GM19240 (cell line): ENCODE measurements around the gene LMAN2L.

Experiments used
- DNase-seq: peaks from one replicate; pipeline ENCODE4 v3.0.0; 2011; ENCODE audit warnings: low spot score; ENCODE audit not compliant: insufficient read length

Gene LMAN2L

DNA sequence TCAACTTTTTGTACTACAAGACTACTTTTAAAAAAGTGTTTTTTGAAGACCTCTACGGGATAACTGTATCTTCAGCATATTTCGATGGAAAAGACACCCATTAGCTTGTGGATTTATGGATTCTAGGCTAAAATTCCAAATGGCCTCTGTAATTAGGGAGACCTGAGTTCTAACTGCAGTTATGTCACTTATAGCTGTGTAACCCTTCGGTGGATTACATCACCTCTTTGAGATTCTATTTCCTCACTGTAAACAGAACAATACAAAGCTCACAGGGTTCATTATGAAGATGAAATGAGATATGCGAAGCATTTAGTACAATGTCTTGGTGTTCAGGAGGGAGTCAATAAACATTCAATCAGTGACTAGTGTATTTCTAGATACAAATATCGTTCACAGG lies 24.2 kb downstream of the LMAN2L start:
- DNase-seq, result no peak

DNA sequence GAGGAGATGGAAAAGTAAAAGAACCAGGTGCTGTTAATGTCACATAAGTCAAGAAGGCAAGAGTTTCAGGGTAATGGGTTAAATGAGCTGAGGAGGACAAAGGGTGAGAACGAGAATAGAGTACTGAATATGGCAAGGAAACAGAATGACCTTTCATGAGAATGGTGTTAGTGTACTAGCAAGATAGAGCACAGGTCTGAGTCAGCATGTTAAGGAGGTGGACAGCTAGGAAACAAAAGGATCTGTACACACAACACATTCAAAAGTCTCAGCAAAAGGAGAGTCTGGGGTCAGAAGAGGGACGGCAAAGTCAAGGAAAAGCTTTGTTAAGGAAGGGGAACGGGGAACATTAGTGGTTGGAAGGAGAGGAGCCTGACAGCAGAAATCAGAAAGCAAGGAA lies 28.9 kb downstream of the LMAN2L start:
- DNase-seq, result no peak

DNA sequence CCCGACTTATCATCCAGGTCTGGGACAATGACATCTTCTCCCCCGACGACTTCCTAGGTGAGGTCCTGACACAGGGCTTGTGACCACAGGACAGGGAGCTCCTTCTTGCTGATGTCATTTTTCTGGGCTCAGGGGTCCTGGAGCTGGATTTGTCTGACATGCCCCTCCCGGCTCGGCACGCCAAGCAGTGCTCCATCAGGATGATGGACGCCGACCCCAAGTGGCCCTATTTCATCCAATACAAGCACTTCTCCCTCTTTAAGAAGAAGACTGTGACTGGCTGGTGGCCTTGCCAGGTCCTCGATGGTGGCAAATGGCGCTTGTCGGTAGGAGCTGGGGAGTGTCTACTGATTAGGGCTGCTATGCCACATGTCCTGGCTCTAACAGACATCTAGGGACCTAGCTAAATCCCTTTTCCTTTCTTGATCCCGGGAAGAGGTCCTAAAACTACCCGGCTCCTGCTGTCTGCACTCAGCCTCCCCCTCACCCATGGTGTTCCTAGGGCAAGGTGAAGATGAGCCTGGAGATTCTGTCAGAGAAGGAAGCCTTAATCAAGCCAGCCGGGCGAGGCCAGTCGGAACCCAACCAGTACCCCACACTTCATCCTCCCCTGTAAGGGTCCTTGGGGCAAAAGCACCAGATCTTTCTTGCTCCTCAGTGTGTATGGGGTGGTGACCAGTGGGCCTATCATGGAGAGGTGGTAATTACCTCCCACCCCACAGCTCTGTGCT lies 36.7 kb downstream of the LMAN2L start:
- no peak for DNase-seq

DNA sequence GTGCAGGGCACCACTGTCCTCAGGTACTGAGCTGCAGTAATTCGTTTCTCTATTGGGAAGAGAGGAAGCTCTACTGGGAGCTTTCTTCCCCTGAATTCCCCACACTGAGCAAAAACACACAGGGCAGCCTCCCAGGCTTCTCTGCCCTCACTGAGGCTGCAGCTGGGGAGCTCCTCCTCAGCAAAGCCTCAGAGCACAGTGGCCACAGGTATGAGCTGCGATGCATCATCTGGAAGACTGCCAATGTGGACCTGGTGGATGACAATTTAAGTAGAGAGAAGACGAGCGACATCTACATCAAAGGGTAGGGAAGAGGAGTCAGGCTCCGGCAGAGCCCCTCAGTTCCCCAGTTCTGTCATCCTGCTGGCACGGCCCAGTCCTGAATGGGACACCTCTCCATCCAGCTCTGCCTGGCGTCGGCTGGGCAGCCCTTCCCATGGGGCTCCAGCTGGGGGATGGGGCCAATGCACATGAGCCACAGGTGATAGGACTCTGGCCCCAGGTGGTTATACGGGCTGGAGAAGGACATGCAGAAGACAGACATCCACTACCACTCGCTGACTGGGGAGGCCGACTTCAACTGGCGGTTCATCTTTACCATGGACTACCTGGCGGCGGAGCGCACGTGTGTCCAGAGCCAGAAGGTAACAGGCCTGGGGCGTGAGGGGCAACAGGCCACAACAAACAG lies 37.6 kb downstream of the LMAN2L start:
- DNase-seq, result no peak

DNA sequence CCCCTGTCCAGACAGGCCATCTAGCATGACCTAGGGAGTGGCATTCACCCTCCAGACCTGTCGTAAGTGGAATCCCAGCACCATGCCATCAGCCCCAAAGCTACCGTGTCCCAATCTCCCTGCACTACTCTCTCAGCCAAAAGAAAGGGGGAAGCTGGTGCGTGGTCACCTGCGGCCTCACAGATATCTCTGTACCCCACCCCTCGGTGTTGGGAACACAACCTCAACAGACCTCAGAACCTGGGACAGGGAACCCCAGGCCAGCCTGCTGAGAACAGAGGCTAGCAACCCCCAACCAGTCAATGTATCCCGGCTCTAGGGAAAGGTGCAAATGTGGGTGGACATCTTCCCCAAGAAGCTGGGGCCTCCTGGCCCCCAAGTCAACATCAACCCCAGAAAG lies 38.2 kb downstream of the LMAN2L start:
- no peak for DNase-seq

DNA sequence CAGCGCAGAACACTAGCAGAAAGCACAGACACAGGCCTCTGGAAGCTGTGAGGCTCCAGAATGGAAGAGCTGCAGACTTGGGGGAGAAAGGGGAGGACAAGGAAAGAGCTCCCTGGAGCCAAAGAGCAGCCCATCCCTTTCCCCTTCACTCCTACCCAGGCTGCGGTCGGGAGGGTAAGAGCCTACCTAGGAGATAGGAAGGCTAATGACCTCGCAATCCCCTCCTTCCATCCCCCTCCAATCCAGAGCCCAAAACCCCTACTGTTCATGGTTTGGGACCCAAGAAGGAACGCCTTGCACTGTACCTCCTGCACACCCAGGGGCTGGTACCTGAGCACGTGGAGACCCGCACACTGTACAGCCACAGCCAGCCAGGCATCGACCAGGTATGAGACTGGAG lies 39.8 kb downstream of the LMAN2L start:
- no peak for DNase-seq

DNA sequence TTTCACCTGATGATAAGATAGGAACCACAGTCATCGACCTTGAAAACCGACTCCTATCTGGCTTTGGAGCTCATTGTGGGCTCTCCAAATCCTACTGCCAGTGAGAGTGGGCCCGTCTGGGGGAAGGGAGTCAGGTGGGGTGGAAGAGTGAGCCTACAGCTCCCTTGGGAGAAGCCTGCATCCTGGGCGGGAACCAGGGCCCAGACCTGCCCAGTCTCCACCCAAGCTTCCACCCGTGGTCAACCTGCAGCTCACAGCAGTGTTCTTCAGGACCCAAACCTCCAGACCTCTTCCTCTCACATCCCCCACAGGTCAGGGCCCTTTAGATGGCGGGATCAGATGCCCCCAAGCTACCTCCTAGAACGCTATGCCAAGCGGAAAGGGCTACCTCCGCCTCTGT lies 40.2 kb downstream of the LMAN2L start:
- DNase-seq, result no peak

DNA sequence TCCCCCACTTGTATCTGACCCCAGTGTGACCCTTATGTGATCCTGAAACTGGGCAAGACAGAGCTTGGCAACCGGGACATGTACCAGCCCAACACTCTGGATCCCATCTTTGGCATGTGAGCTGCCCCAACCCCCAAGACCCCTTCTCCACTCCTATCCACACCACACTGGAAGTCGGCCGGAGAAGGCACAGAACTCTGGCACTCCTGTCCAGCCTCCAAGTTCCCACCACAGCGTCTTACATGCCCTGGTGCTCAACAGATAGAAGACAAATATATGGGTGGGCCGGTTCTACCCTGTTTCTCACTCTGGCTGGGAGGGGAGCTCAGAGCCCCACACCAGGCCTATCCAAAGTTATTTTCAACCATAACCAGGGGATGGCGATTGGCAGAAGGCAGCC lies 40.8 kb downstream of the LMAN2L start:
- DNase-seq, result no peak

DNA sequence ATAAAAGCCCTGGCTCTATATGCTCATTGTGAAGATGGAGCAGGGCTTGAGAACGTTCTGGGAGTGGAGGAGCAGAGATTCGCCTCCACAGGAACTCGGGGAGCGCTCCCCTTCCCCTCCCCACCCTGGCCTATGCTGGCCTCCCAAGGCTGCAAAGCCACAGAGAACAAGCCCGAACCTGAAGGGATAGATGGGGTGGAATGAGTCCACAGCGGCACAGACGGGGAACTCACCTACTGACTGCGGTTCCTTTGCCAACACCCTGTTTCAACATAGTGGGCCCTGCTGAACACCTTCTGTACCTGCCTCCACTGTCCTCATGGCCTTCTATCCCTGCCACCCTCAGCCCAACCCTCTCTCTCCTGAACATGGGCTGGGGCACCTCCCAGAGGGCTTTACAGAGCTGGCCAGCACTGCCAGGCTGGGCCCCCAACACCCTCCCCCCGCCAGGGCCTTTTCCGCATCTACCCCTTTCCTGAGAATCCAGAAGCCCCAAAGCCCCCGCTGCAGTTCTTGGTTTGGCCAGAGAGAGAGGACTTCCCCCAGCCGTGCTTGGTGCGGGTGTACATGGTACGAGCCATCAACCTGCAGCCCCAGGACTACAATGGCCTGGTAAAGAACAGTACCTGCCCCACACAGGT lies 41.5 kb downstream of the LMAN2L start:
- no peak for DNase-seq

DNA sequence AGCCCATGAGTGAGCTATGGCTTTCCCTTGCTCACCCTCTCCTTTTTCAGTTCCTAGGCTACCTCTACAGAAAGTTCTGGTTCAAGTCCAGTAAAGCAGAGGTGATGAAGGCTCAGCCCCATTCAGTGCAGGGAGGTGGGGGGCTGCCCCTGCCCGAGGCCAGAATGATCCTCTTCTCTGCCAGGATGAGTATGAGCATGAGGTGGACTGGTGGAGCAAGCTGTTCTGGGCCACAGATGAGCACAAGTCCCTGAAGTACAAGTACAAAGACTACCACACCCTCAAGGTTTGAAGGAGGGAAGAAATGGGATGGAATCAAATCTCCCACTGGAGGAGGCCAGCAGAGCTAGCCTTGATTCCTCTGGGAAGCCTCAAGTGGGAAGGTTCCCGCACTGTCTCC lies 42.4 kb downstream of the LMAN2L start:
- DNase-seq, result no peak

DNA sequence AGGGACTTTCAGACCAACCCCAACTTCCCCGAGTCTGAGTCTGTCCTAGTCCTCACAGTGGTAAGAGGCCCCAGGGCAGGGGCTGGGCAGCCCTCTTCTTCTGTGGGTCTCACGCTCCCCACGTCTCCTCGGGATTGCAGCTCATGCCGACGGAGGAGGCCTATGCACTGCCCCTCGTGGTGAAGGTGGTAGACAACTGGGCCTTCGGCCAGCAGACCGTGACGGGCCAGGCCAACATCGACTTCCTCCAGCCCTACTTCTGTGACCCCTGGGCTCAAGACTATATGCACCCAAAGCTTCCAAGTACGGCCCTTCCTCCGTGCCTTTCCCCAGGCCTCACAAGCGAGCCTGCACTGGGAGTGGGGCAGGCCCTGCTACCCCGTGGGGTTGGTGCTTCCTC lies 44.3 kb downstream of the LMAN2L start:
- DNase-seq, result no peak

DNA sequence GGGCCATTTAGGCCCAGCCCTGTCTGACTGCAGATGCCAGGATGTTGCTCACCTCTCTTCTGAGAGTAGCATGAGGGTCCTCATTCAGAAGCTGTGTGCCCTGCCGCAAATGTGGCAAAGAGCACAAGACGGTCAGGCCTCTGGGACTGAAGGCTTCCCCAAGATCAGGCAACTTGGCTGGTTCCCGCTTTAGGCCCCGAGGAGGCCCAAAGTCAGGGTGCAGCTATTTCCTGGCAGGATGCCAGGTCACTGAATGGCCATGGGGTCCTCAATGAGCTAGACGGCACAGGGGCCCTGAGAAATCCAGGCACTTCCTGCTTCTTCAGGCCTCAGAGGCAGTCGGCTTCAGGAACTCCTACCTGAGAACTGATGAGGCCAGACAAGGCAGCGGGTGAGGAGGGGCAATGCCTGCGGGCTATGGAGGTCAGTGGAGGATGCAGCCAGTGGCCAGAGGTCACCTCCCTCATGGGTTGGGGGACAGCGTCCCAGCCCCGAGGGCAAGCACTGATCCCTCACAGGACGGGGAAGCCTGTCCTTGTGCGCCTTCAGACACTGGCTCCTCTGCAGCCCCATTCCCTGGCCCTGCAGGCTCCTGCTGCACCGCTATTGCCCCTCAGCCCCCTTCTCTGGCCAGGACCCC lies 44.9 kb downstream of the LMAN2L start:
- DNase-seq, result no peak

DNA sequence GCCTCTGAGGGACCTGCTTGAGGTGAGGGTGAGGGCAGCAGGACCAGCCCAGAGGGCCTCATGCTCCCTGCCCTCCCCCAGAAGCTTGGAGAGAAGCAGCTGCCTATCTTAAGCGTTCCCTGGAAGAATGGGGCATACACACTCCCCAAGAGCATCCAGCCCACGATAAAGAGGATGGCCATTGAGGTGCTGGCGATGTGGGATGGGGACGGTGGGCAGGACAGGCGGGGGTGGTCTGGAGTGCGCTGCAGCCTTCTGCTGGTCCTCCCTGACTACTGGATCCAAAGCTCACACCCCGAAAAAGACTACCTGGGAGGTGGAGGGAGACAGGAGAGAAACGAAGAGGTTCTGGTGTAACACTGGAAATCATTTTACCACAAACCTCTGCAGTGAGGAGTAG lies 45.6 kb downstream of the LMAN2L start:
- no peak for DNase-seq

DNA sequence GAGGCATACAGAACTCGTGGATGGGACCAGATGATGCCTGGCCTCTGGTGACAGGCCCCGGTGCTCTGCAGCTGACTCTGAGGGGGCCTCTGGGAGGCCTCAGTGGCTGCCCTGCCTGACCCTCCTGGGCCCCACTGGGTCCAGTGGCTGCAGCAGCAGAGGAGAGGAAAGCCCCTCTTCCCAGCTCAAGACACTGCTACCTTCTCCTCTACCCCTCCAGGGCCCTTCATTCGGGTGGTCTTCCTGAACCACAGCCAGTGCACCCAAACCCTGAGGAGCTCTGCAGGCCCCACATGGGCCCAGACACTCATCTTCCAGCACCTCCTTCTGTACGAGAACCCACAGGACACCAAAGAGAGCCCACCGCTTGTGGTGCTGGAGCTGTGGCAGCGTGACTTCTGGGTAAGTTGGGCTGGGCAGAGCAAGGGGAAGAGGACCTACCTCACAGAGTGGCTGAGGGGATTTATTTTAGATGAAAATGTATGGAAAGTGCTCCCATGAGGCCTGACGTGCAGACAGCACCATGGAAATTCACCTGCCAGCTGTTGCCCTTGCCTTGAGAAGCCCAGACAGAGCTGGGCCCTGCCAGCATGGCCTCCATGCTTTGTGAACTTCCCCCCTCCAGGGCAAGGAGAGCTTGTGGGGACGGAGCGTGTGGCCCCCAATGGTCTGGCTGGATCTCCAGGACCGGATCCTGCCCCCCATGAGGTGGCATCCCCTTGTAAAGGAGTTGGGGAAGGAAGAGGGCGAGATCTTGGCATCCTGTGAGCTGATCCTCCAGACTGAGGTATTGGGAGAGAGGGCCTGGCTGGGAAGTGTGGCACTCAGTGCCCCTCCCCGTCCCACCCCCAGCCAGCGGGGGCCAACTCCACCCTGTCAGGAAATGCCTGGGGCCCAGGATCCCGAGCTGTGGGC lies 46.3 kb downstream of the LMAN2L start:
- no peak for DNase-seq

DNA sequence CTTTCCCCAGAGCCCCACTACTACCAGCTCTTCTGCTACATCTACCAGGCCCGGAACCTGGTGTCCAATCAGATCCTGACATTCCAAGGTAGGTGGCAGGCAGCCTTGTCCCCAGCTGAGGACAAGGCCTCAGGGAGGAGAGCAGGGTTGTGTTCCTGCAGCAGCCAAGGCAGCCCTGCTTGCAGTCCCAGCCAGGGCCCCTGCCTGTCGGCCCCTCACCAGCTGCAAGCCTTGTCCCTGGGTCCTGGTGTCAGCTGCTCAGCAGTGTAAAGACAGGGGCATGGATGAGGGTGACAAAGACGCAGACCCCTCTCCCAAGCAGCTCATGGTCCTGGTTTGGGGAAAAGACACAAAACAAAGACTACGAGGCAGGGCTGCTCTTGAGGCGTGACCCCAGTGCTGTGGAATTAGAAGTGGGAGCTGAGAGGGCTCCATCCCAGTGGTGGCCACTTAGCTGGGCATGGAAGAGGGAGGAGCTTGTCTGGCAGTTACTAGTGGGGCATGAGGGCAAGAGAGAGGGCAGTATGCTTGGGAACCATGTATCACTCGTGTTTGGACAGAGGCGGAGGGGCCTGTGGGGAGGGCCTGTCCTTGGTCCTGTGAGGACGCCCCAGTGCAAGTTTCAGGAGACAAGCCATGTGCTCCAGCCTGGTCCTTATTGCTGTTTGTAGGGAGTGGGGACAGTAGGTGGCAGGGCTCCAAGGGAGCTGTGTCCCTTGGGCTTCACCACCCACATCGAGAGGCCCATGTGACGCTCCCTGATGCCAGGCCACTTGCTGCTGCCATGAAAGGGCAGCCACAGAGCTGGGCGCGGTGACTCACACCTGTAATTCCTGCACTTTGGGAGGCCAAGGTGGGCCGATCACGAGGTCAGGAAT lies 47.5 kb downstream of the LMAN2L start:
- DNase-seq, result no peak

DNA sequence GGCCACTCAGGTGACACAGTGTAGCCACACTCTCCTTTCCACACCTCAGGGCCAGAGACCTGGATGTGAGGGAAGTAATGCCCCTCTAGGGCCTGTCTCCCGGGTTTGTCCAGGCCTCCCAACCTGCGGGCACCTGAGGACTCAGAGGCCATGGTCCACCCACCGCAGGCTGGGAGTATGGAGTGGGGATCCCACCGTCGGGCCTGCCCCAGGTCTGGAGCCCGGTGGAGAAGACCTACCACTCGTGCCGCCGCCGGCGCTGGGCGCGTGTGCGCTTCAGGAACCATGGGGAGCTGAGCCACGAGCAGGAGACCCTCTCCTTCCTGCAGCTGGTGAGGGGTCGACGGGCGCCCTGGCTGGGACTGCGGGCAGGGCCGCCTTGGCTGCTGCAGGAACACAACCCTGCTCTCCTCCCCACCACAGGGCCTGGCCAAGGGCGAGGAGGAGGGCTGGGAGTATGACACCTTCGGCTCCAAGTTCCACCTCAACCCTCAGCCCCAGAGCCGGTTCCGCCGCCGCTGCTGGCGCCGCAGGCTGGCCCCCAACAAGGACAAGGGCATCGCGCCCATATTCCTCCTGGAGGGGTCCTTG lies 48.7 kb downstream of the LMAN2L start:
- DNase-seq, result no peak

DNA sequence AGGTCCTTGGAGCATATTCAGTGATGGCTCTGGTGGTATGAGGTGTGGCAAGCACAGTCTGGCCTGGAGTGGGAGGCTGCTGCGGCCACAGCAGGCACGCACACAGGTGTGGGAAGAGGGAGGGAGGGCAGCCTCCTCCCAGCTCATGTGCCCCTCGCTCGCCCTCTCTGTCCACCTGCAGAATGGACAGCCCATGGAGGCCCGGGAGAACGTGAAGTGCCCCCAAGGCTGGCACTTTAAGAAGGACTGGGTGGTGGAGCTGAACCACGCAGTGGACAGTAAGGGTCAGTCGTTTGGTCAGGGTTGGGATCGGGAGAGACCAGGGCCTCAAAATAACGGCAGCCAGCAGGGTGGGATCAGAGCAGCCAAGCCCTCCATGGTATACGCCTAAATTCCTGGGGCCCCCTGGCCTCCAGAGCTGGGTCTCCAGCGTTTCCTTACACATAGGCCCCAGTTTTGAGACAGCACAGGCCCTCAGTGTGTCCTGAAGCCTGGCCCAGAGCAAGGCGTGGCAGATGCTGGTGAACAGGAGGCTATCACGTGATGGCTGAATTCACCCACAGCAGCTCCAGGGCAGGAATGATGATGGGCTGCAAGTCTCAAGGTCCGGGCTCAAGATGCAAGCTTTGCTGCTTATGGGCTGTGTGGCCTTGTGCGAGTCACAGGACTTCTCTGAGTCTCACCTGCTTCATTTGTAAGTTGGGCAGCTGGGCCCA lies 49.4 kb downstream of the LMAN2L start:
- no peak for DNase-seq

DNA sequence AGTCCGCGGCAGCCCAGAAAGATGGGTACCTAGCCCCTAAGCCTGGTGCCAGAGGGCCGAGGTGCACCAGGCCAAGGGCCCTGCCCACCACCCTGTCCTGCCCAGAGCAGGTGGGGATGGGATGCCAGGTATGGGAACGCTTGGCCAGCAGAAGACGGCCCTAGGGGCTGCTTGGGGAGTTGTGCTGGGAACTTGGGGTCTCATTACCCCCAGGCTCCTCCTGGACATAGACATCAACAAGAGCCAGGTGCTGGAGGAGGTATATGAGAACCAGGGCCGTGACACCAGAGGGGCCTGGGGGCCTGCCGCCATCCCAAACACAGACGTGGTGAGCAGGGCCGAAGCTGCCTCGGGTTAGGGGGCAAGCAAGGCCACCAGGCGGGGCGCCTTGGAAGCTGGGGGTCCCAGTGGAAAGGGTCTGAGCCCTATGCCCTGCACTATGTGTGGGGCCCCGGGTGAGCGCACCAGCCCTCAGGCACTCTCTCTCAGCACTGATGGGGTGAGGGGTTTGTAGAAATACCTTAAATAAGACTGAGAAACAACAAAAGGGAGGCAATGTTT lies 50.4 kb downstream of the LMAN2L start:
- DNase-seq, result no peak
